ENCODE measurements around the gene IGSF9B. TPM values are rescaled to one million over a fixed set of nuclear protein-coding genes. Genes with fewer than 3 reads are reported as not detected.

IGSF9B gene
- total and polyA plus RNA-seq, 9 of the 15 experiments (the other 6 are each of a cell fraction or from before 2014, with no cell fraction given), result 0.09 TPM; not detected in 8

DNA sequence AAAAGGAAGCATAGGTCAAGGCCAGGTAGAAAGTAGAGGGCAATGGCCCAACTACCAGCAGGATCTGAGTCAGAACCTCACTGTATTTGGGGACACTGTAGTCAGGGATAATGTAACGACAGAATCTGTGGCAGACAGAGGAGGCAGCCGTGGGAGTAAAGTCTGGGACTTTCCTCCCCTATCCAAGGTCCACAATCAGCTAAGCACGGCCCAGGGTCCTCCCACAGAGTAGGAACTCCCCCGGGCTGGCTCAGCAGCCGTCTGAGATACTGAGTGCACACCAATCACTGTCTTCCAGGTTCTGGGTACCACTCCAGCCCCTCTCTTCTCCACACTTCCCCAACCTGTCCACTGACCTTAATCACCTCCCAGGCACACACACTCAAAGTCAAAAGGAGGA lies 3.2 kb downstream of the IGSF9B start (continued):
- TF ChIP-seq ZNF384 (IDR thresholded peaks at IDR 0.05; ENCODE audit: low read depth, low read length) (no peak), CHD2 (IDR thresholded peaks at IDR 0.05; ENCODE audit: low read depth, low read length) (no peak), NFATC3 (IDR thresholded peaks at IDR 0.05) (no peak)

DNA sequence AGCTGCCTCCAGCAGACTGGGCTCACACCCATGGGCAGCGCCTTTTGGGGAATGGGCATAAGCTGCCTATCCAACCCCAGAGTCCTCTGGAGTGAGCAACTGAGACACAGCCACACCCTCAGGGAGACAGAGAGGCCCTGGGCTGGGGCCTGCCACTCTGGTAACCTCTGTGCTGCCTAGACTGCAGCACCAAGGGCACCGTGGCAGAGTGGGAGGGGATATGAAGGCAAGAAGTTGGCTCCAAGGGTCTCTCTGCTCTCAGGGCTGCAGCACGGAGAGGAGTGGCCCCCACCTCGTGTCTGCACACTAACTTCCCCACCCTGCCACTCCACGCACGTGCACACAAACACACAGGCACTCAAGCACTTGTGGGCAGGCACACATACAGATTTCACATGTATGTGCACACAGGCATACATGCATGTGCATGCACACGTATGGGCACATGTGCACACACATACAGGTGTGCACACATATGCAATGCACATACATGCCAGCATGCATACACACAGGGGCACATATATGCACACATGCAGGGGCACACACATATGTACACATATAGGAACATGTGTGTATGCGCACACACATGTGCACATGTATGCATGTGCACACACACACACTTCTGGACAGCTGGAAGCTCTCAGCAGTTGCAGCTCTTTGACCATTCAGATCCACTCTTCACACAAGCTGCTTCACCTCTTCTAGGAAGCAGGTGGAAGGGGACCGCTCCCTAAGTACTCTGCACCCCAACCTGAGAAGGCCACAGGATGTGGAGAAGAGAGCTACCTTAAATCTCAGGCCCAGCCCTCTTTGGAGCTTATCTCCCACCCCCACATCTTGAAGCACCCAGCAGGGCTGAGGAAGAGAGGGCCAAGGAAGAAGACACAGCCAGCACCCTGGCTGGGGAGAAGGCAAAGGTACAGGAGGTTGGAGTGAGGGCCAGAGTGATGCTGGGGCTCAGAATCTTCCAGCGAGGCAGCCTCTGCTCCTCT lies 4.3 kb downstream of the IGSF9B start:
- Histone ChIP-seq H3K27me3 (ENCODE audit: control insufficient read depth in 2 of 2, insufficient read depth in 2 of 2, low read length in 2 of 2) (peaks cover 0 to 51% of the 10 kb centered on the region in 2 experiments; a peak in 2 of 5 replicates), H3K9ac (ENCODE audit: insufficient read depth in 1 of 2, low read depth in 2 of 2, low read length in 2 of 2) (no peak overlapping the region), H3K79me2 (ENCODE audit: control insufficient read depth, insufficient read depth, low read length) (no peaks in the 10 kb centered on the region), H3K9me1 (ENCODE audit: control insufficient read depth, insufficient read depth, low read length) (no peaks in the 10 kb centered on the region), H3K9me3 (replicated peaks; ENCODE audit: control insufficient read depth, insufficient read depth, low read depth, low read length) (no peaks in the 10 kb centered on the region), H3K27ac (ENCODE audit: extremely low read depth, low read depth, low read length) (no peak overlapping the region), H3K4me1 (replicated peaks in 1 of 2; ENCODE audit: control insufficient read depth in 2 of 2, insufficient read depth in 2 of 2, low read length in 2 of 2) (peaks cover 0 to 7% of the 10 kb centered on the region in 2 experiments; a peak in 1 of 5 replicates), H3K4me3 (no peak overlapping the region), H3K36me3 (ENCODE audit: control insufficient read depth, insufficient read depth, low read length) (no peaks in the 10 kb centered on the region), H2AFZ (ENCODE audit: low read depth, low read length) (no peak overlapping the region), H3K4me2 (ENCODE audit: insufficient read depth, low read length) (no peak overlapping the region), H4K20me1 (replicated peaks; ENCODE audit: control insufficient read depth, insufficient read depth, low read length) (peaks cover 6% of the 10 kb centered on the region; the same call in 1 of the 2 replicates)
- FAIRE-seq, result no peak
- ATAC-seq, result no peak
- in situ Hi-C loops (cut with MboI) (no loop called here), intact Hi-C loops (cut with micrococcal nuclease) (no loop called here)
- POLR2A ChIA-PET, result no interaction called here
- under 1% methylated on average over 8 of the region's 10 CpGs for WGBS (ENCODE audit: insufficient coverage, low coverage, missing lambda C conversion rate)
- DNase-seq (ENCODE audit: extremely low read depth in 1 of 4, low spot score in 3 of 4), result no peak
- CTCF ChIA-PET (ENCODE audit: low intra/inter-chr PET ratio), result no interaction called here
- no peak for TF ChIP-seq ZNF121 (CRISPR knock-in tag; conservative IDR thresholded peaks at IDR 0.05)
- TF ChIP-seq, protein P1, sequence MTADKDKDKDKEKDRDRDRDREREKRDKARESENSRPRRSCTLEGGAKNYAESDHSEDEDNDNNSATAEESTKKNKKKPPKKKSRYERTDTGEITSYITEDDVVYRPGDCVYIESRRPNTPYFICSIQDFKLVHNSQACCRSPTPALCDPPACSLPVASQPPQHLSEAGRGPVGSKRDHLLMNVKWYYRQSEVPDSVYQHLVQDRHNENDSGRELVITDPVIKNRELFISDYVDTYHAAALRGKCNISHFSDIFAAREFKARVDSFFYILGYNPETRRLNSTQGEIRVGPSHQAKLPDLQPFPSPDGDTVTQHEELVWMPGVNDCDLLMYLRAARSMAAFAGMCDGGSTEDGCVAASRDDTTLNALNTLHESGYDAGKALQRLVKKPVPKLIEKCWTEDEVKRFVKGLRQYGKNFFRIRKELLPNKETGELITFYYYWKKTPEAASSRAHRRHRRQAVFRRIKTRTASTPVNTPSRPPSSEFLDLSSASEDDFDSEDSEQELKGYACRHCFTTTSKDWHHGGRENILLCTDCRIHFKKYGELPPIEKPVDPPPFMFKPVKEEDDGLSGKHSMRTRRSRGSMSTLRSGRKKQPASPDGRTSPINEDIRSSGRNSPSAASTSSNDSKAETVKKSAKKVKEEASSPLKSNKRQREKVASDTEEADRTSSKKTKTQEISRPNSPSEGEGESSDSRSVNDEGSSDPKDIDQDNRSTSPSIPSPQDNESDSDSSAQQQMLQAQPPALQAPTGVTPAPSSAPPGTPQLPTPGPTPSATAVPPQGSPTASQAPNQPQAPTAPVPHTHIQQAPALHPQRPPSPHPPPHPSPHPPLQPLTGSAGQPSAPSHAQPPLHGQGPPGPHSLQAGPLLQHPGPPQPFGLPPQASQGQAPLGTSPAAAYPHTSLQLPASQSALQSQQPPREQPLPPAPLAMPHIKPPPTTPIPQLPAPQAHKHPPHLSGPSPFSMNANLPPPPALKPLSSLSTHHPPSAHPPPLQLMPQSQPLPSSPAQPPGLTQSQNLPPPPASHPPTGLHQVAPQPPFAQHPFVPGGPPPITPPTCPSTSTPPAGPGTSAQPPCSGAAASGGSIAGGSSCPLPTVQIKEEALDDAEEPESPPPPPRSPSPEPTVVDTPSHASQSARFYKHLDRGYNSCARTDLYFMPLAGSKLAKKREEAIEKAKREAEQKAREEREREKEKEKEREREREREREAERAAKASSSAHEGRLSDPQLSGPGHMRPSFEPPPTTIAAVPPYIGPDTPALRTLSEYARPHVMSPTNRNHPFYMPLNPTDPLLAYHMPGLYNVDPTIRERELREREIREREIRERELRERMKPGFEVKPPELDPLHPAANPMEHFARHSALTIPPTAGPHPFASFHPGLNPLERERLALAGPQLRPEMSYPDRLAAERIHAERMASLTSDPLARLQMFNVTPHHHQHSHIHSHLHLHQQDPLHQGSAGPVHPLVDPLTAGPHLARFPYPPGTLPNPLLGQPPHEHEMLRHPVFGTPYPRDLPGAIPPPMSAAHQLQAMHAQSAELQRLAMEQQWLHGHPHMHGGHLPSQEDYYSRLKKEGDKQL (CRISPR knock-in tag; IDR thresholded peaks at IDR 0.05; ENCODE audit: borderline replicate concordance), result no peak
- TF ChIP-seq, protein P2, sequence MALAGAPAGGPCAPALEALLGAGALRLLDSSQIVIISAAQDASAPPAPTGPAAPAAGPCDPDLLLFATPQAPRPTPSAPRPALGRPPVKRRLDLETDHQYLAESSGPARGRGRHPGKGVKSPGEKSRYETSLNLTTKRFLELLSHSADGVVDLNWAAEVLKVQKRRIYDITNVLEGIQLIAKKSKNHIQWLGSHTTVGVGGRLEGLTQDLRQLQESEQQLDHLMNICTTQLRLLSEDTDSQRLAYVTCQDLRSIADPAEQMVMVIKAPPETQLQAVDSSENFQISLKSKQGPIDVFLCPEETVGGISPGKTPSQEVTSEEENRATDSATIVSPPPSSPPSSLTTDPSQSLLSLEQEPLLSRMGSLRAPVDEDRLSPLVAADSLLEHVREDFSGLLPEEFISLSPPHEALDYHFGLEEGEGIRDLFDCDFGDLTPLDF (CRISPR knock-in tag; IDR thresholded peaks at IDR 0.05), result no peak
- TF ChIP-seq, protein P3, sequence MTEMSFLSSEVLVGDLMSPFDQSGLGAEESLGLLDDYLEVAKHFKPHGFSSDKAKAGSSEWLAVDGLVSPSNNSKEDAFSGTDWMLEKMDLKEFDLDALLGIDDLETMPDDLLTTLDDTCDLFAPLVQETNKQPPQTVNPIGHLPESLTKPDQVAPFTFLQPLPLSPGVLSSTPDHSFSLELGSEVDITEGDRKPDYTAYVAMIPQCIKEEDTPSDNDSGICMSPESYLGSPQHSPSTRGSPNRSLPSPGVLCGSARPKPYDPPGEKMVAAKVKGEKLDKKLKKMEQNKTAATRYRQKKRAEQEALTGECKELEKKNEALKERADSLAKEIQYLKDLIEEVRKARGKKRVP (CRISPR knock-in tag; IDR thresholded peaks at IDR 0.05), result no peak
- BruUV-seq (replicated peaks), result no TSS peak
